RCC 7860 (cell line): ENCODE results near the gene PCSK6.
"Not testable (repeated sequence)": the region's sequence is repeated elsewhere in the genome, so short reads cannot be mapped to it uniquely, and the experiment has no call there.

Source experiments
- DNase-seq: peaks from one replicate; pipeline ENCODE4 v3.0.0-alpha.2; 2015; ENCODE audit warnings: low spot score
- FAIRE-seq: peaks from 2 replicates; lab custom pipeline; 2012; peaks lifted over from hg19 to GRCh38; lab: Jason Lieb, UNC

PCSK6 gene

DNA sequence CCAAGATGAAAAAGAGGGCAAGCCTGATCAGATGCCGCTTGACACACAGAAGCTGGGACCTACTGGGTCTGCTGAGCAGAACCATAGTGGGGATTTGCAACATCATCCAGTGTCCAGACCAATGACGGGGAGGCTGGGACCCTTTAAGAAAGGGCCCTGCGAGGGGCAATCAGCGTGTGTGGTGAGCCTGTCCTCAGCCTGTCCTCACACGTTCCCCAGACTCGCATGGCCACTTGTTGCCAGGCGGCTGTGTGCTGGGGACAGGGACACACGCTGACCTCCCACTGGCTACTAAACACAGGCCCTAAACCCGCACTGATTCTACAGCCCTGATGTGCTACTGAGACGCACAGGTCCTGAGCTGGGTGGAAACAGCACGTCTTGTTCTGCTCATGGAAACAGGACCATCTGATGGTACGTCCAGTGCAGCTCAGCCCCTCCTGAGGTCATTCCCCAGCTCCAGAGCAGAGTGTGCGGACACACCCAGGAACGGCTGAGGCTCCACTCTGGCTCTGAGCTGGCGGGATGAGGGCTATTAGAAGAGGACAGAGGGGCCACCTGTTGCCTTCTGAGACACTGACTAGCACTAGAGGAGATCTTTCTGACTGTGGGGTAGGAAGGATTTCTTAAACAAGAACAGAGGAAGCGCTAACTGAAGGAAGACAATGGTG lies 24.4 kb downstream of the PCSK6 start:
- FAIRE-seq, result no peak
- no peak for DNase-seq

DNA sequence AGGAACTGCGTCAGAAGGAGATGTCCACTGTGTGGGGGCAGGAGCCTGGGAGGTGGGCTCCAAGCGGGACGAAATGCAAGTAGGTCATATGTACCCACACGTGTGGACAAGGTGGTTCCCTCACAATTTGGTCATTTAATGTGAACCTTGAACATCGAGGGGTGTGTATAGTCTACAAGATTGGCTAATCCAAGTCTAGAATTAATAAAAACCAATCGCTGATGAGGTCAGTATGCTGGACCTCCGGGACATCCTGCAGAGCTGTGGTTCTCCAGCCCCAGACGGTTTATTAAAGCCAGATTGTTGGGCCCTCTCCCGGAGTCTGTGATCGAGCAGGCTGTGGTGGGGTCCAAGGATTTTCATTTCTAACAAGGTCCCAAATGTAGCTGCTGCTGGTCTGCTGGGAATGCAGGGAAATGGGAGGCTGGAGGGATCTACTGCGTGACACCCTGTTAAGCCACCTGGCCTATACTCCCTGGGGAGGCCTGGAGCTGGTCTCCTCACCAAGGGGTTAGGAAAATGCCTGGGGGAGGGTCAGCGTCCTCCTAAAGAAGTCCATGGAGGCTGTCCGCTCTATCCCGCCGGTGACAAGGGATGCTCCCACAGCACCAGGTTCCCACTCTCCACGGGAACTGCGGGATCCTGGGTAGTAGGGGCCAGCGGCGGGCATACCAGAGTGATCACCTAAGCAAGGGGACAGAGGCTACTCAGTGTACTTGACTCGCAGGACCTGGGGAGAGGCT lies 25.1 kb downstream of the PCSK6 start:
- FAIRE-seq (no peak), DNase-seq (no peak)

DNA sequence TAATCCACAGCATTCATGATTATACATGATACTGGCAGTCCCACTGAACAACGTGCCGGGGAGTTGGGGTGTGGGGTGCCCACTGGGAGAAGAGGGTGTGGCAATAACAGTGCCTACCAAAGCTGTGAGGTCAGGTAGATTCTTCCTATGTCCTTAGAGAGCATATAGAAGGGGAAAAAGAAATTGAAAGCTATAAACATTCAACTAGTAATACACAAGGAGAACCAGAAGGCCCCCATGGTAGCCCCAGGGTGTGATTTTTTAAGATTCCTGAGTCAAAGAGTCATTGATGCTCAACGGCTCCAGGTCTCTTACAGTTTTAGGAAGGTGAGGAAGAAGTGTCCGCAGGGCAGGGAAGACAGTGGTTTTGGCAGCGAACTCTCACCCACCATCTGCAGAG lies 25.8 kb downstream of the PCSK6 start:
- FAIRE-seq, DNase-seq: not testable (repeated sequence)

DNA sequence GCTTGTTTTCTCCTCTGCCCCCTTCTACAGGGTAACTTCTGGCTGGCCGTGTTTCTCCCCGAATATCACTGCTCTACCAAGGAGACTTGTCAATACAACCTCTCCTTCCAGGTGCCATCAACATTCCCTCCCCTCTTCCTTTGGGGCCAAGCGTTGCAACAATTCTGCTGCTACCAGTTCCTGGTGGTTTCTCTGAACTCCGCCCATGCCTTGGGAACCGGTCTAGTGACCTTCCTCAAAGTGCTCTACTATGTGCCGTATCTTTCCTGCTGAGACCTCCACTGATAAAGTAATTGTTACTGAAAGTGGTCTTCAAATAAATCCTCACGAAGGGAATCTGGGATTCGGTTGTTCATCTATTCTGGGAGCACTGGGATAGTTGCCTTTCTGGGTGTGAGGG lies 26.2 kb downstream of the PCSK6 start:
- DNase-seq, result no peak
- FAIRE-seq, result no peak

DNA sequence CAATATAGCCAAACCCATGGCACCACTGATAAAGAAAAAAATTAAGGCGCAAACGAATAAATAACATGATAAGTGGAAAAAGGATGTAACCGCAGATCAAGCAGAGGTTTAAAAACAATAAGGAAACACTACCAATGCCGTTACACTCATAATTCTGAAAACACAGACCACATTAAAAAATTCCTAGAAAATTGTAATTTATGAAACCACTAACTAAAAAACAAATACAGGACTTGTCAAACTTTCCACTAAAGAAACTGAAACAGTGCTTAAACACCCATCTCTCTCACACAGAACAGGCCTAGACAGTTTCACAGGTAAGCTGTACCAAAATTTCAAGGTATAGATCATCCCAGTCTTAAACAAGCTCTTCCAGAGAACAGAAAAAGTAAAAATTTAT lies 28.4 kb downstream of the PCSK6 start:
- DNase-seq (no peak), FAIRE-seq (no peak)

DNA sequence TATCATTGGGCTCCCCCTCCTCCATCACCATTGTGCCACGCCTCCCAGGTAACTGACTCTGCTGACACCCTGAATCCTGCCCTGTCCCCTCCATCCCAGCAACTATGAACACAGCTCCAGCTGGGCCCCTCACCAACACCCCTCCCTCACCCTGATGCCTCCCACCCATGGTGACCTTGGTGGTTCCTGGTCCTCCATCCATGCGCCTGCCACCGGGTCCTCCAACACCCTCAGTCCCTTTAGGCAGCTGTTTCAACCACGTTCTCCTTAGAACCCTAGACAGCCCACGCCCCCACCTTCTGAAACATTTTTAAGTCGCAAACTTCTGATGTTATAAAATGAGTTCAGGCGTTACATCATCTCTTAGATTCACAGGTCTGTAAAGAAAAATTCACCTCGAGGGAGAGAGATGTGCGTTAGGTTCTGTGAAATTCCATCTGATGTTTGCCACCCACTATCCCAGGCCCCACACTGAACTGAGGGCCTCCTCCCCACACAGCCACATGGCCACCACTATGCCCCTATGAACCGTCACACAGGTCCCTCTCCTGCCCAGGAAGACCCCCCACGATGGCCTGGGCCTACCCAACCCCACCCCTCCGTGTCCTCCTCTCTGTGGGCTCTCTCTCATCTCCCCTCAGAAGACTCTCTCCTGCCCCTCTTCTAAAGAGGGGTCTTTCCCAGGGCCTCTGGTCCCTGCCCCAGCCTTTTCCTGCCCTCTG lies 29.8 kb downstream of the PCSK6 start:
- DNase-seq (no peak), FAIRE-seq (no peak)

DNA sequence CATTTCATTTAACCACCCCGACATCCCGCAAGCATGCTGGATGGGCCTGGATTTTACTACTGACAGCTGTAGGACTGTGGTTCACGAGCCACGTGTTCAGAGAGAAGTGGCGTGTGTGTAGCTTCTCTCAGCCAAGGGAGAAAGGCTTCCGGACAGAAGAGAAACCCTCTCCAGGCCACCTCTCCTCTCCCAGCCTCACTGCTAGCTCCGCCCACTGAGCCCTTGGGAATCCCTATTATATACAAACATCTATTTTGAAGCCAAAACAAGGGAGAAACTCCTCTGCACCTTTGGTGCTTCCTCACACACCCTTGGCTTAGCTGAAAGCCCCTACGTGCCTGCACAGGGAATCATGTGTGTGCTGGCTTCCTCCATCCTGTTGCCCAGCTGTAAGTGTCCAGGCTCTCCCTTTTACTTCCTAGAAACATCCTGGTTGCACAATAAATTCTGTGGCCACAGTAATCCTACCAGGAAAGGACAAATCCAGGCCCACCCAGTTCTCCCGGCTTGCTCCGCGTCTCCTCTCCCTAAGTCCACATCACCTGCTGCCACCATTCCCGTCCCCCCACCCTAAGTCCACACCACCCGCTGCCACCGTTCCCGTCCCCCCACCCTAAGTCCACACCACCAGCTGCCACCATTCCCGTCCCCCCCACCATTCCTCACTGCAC lies 30.5 kb downstream of the PCSK6 start:
- DNase-seq (no peak), FAIRE-seq (no peak)

DNA sequence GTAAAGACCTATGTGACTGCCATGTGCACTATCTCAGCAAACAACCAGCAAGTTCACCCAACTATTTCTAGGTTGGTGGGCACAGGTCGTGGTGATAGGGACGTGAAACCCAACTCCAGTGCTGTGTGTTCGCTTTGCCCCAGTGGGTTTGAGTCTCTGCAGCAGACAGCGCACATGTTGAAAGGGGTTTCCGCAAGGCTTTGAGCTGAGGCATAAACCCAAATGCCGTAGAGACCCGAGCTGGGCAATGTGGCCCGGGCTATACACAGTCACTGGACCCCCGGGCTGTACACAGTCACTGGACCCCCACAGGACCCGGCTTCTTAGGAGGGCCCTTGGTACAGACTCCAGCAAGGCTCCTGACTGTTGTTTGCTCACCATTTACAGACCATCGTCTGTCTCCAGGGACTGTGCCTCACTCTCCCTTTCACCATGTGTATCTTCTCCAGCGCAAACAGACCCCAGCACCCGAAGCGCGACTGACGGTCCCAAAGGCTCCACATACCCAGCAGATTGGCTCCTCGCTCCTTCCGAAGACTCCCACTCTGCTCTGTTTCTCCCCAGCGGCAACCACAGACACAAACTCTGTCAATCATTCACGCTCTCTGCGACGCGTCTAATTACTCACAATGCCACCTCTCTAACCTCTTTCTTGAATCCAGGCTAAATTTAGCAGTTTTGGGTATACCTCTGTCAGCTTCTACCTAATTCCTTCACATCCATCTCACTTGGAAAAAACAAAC lies 31.2 kb downstream of the PCSK6 start:
- FAIRE-seq (no peak), DNase-seq (no peak)

DNA sequence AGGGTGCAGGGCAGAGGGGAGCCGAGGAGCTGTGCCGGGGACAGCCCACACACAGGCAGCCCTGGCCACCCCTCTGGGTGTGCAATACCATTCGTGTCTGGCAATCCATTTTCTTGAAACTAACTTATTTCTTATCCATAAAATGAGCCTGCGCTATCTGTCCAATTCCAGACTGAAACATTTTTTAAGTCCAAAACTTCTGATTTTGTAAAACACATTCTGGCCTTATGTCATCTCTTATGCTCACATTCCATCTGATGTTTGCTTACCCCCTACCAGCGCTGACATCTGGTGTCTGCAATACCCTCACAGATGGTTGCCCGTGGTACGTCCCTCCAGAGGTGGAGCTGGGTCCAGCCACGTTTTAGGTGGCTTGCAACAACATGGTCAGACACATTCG lies 31.8 kb downstream of the PCSK6 start:
- DNase-seq (no peak), FAIRE-seq (no peak)

DNA sequence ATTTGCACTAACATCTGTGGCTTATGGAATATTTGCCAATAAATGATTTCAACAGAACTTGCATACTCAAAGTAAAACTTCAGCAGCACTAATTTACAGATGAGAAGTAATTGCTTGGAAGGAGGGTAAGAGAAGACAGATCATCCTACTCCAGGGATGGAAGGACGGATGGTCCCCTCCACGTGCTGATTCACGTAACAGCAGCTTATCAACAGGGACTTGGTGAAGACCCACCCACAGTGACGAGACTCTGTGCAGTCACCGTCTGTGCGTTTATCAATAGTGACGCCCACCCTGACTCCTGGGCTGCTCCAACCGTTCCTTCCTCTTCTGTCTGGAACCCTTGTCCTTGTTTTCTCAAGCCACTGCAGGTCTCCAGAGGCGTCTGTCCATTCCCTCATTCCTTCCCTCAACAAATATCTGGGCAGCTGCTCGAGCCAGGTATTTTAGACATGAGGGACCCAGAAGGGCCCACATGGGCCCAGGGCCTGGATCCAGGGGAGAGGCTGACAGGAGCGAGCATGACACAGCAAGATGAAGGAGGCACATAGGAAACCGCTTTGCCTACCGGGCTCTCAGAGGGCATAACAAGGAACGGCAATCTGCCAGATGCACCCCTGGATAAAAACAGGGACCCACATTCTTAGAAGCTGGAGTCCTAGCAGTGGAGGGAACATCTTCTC lies 33.3 kb downstream of the PCSK6 start:
- FAIRE-seq, result no peak

DNA sequence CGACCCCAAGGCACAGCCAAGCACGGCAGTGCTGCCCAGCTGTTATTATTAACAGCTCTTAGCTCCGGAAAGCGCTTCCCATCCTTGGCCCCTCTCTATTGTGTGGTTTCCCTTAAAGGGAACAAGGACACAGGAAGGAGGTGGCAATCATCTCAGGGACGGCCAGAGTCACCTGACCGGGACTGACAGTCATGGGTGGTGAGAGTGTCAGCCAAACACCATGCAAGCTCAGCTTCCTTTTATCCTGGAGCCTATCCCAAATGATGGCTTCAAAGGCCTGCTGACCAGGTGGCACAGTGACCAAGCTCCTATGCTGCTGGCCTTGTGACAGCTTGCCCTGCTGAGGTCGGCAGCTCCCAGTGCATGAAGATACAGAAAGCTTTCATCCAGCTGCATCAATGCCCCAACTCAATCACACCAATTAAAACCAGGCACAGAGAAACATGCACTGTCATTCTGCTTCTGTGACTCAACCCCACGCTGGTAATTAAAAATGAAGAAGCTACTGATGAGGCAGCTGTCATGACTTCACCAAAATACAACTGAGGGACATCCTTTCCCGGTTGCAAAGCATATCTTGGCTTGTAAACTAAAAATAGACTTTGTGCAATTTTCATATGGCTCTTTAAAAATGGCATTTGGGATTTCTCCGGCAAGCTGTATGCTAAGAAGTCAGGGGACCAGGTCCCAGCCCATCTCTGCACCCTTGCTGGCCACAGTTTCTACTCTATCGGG lies 34.0 kb downstream of the PCSK6 start:
- no peak for DNase-seq
- FAIRE-seq, result no peak

More for the DNA sequence above, 33.3 kb downstream of the PCSK6 start:
- DNase-seq, result no peak

DNA sequence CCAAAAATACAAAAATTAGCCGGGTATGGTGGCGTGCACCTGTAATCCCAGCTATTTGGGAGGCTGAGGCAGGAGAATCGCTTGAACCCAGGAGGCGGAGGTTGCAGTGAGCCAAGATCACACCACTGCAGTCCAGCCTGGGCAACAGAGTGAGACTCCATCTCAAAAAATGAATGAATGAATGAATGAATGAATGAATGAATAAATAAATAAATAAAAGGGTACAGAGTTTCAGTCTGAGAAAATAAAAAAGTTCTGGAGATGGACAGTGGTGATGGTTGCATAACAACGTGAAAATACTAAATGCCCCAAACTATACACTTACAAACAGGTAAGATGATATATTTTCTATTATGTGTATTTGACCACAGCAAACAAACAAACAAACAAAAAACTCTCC lies 34.7 kb downstream of the PCSK6 start:
- FAIRE-seq, DNase-seq: not testable (repeated sequence)

DNA sequence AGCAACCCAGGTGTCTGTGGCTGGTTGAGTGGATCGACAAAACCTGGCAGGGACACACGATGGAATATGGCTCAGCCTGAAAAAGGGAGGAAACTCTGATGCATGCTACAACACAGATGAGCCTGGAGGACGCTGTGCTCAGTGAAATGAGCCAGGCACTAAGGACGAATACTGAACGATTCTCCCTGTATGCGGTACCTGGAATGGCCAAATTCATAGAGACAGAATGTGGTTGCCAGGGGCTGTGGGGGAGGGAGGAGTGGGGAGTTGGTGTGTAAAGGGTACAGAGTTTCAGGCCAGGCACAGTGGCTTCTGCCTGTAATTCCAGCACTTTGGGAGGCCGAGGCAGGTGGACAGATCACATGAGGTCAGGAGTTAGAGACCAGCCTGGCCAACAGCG lies 35.1 kb downstream of the PCSK6 start:
- DNase-seq, result no peak

DNA sequence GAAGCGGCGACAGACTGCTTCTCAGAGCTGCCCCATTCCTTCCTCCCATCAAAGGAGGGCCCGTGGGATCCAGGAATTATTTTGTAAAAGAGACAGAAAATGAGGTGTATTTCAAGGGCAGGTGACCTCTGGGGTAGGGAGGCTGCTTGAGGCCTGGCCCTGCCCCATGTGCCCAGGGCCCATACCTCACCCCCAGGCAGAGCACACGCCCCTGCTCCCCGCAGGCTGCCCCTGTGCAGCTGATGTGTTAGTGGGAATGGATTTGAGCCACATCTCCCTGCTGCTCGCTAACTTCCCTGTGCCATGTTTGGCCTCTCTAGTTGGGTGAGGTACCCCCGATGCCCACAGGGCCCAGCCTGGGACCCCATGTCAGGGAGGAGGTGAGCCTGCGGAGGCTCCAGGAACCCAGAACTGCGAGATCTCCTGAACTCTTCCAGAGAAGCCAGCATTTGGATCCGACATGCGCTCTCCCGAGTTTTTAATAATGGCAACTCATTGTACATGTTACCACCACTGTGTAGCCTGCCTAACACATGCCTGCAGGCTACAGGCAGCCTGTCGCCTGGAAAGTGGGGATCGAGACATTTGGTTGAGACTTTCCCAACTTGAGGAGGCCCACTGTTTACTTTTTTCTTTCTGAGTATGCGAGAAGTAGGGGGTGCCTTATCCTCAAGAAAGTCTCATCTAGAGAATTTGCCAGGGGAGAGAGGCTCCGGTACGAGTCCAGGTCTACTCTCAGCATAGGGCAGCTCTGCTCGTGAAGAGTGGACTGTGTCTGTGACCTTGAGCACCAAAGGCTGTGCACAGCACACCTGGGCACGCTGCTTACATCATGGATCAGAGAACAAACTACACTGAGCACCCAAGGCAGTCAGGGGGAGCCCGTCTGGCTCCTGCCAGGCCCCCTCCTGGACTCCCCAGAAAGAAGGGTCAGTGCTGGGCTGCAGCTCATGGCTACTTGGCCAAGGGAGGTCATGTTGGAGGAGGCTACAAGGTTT lies 36.1 kb downstream of the PCSK6 start:
- DNase-seq (no peak), FAIRE-seq (no peak)

More for the DNA sequence above, 35.1 kb downstream of the PCSK6 start:
- FAIRE-seq, result no peak

DNA sequence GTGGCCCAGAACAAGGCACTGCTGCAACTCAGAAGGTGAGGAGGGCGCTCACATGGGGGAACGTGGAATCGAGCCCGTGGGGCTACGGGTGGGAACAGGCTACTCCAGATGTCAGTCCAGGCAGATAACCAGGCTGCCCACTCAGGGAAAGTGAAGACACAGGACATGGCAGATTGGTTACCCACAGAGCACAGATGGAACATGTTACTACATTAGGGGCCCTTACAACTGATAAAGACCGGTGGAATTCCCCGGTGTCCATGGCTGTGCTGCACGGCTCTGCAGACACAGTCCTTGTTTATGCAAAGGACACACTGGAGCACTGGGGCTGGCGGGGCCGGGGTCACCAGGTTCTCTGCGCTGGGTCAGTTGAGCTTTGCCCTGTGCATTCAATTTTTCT lies 36.9 kb downstream of the PCSK6 start:
- no peak for FAIRE-seq
- no peak for DNase-seq

DNA sequence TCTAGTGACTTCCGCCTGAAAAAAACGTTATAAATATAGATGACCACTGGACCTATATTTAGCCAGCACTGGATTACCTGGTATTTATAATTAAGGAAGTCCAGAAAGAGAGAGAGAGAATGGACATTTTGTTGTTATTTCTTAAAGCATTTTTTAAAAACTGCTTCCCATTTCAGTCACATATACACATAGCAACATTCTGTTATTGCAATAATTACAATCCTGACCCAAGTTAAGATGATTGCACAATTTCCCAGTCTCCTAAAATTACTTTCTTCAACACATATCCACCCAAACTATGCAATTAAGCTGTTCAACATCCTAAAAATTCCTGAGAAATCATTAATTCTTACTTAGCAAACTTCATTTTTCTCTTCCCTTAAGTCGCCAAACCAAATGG lies 37.7 kb downstream of the PCSK6 start:
- FAIRE-seq (no peak), DNase-seq (no peak)

DNA sequence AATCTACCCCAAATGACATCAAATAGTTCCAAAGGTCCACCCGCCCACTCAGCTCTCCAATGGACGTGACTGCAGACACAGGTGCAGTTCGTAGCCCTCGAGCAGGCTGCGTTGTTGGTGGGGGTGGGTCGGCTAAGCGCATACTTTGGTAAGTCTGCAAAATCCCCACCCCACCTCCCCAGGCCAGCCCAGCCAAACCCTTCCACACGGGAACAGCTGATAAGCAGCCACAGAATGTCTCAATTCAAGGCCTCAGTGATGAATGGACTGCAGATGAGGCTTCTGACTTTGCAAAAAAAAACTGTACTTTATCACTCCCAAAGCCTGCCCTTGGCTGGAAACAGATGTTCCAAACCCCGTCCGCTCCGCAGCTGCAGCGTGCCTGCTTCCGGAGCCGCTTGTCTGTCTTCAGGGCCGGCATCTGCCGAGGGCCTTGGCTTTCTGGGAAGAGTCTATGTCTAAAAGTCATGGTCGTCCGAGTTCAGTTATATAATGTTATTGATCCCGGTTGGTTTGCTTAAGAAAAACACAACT lies 38.2 kb downstream of the PCSK6 start:
- no peak for FAIRE-seq
- DNase-seq, result no peak
